Peyer's patch (tissue), 4 donors: Measurements from ENCODE around the gene ACCSL. TPM values are rescaled to one million over a fixed set of nuclear protein-coding genes. Genes with fewer than 3 reads are reported as not detected.
A peak's percentile ranks its signal among the peaks of the same experiment; 100 is the strongest.

Source experiments
- DNase-seq, 3 donors: peaks; one replicate each; pipeline ENCODE4 v3.0.0-alpha.2; 2017 to 2019
- H3K27ac ChIP-seq, 4 donors: fragments of 200-600 bp; sonication (generic); one replicate each; pipeline ENCODE4 v1.5.1; 2016 to 2019
- H3K27me3 ChIP-seq, 2 donors: fragments of 200-600 bp; sonication (generic); one replicate each; pipeline ENCODE4 v1.5.1; 2019
- H3K36me3 ChIP-seq, 3 donors: fragments of 200-600 bp; sonication (generic); one replicate each; pipeline ENCODE4 v1.5.1; 2016 to 2019
- H3K4me1 ChIP-seq, 4 donors: fragments of 200-600 bp; sonication (generic); one replicate each; pipeline ENCODE4 v1.5.1; 2016 to 2019
- H3K4me3 ChIP-seq, 4 donors: fragments of 200-600 bp; sonication (generic); 1 replicate in 3 of 4; 2 replicates in 1 of 4; pipeline ENCODE4 v1.5.1; 2016 to 2019; ENCODE audit warnings: mild to moderate bottlenecking in 1 of 4
- H3K9me3 ChIP-seq, 4 donors: fragments of 200-600 bp; sonication (generic); one replicate each; pipeline ENCODE4 v1.5.1; 2016 to 2019; ENCODE audit warnings: mild to moderate bottlenecking in 1 of 4
- CTCF ChIP-seq, 6 experiments: fragments of 450-650 bp in 4 of 6; fragments of 200-600 bp in 2 of 6; sonication (generic) in 1 of 6; IDR thresholded peaks; one replicate each; pipeline ENCODE4 v1.5.1; 2017 to 2019; ENCODE audit warnings: antibody characterized with exemption in 6 of 6, mild to moderate bottlenecking in 3 of 6, moderate library complexity in 1 of 6
- POLR2A ChIP-seq, 2 donors: fragments of 450-650 bp; IDR thresholded peaks; one replicate each; pipeline ENCODE4 v1.5.1; 2017; ENCODE audit warnings: antibody characterized with exemption in 2 of 2, mild to moderate bottlenecking in 2 of 2, moderate library complexity in 2 of 2
- total RNA-seq, 4 donors: library from RNA; depleted of rRNA; stranded (reverse); fragments of >200 nt; gene quantifications; one replicate each; pipeline ENCODE4 v1.1.0, GENCODE V29; 2016

The ACCSL gene
- total RNA-seq, 4 donors from 2014 or later = not detected

GRCh38 chr11:44004452-44005062 is 43.2 kb upstream of the ACCSL start:
- TF ChIP-seq CTCF (IDR thresholded peaks at IDR 0.05) (no peak), POLR2A (IDR thresholded peaks at IDR 0.05) (no peak)
- no peaks in the 10 kb centered on the region for H3K27me3 ChIP-seq
- H3K4me1 ChIP-seq = no peaks in the 10 kb centered on the region
- no peak overlapping the region for H3K27ac ChIP-seq
- H3K4me3 ChIP-seq = no peak overlapping the region
- H3K9me3 ChIP-seq = no peaks in the 10 kb centered on the region
- no peaks in the 10 kb centered on the region for H3K36me3 ChIP-seq
- DNase-seq = peak in 1 of 3 donors; percentile 15

GRCh38 chr11:44005063-44005701 is 42.6 kb upstream of the ACCSL start:
- H3K4me1 ChIP-seq = no peaks in the 10 kb centered on the region
- no peaks in the 10 kb centered on the region for H3K27me3 ChIP-seq
- H3K27ac ChIP-seq = no peak overlapping the region
- H3K9me3 ChIP-seq = no peaks in the 10 kb centered on the region
- TF ChIP-seq CTCF (IDR thresholded peaks at IDR 0.05) = no peak
- TF ChIP-seq POLR2A (IDR thresholded peaks at IDR 0.05) = no peak
- H3K36me3 ChIP-seq = no peaks in the 10 kb centered on the region
- DNase-seq = peak in 1 of 3 donors; percentile 30
- no peak overlapping the region for H3K4me3 ChIP-seq

GRCh38 chr11:44005956-44006355 is 41.8 kb upstream of the ACCSL start:
- Histone ChIP-seq H3K27me3 (no peaks in the 10 kb centered on the region), H3K9me3 (no peaks in the 10 kb centered on the region), H3K27ac (no peak overlapping the region), H3K4me3 (no peak overlapping the region), H3K36me3 (no peaks in the 10 kb centered on the region), H3K4me1 (no peaks in the 10 kb centered on the region)
- TF ChIP-seq POLR2A (IDR thresholded peaks at IDR 0.05) = no peak
- TF ChIP-seq CTCF (IDR thresholded peaks at IDR 0.05) = no peak
- DNase-seq = peak in 1 of 3 donors; percentile 37

- Histone ChIP-seq H3K9me3 (no peaks in the 10 kb centered on the region), H3K4me1 (no peaks in the 10 kb centered on the region), H3K4me3 (no peak overlapping the region), H3K27ac (peak overlapping the region in 1 of 4 donors; percentile 25), H3K36me3 (no peaks in the 10 kb centered on the region), H3K27me3 (no peaks in the 10 kb centered on the region)
- TF ChIP-seq POLR2A (IDR thresholded peaks at IDR 0.05) = no peak
- TF ChIP-seq CTCF (IDR thresholded peaks at IDR 0.05) = no peak
- DNase-seq = peak in 1 of 3 donors; percentile 44
Observed at GRCh38 chr11:44006917-44007361, 40.8 kb upstream of the ACCSL start.

- Histone ChIP-seq H3K9me3 (no peaks in the 10 kb centered on the region), H3K4me1 (no peaks in the 10 kb centered on the region), H3K36me3 (no peaks in the 10 kb centered on the region), H3K4me3 (no peak overlapping the region), H3K27ac (peak overlapping the region in 2 of 4 donors; percentile 22 to 25), H3K27me3 (no peaks in the 10 kb centered on the region)
- peak in 1 of 3 donors; percentile 19 for DNase-seq
- TF ChIP-seq CTCF (IDR thresholded peaks at IDR 0.05) (no peak), POLR2A (IDR thresholded peaks at IDR 0.05) (no peak)
Observed at GRCh38 chr11:44007481-44008087, 40.2 kb upstream of the ACCSL start.
